HAP-1 (cell line): Measurements from ENCODE around the gene CCL27.

Source experiments
- DNase-seq, 2 experiments: peaks; one replicate each; pipeline ENCODE4 v3.0.0-alpha.2; 2016 to 2020; ENCODE audit warnings: low spot score in 2 of 2
- H3K27me3 ChIP-seq: fragments of 250-450 bp; sonication (Bioruptor Pico); 2 replicates; pipeline ENCODE4 v1.5.1; 2020; ENCODE audit warnings: low read depth, mild to moderate bottlenecking, moderate library complexity
- H3K36me3 ChIP-seq: fragments of 250-450 bp; sonication (Bioruptor Pico); replicated peaks from 2 replicates; pipeline ENCODE4 v1.5.1; 2020; ENCODE audit warnings: mild to moderate bottlenecking
- H3K4me1 ChIP-seq: fragments of 250-450 bp; sonication (Bioruptor Pico); 2 replicates; pipeline ENCODE4 v1.5.1; 2020; ENCODE audit warnings: mild to moderate bottlenecking
- H3K4me3 ChIP-seq: fragments of 250-450 bp; sonication (Bioruptor Pico); 2 replicates; pipeline ENCODE4 v1.5.1; 2020; ENCODE audit warnings: mild to moderate bottlenecking, moderate library complexity
- H3K9me3 ChIP-seq: fragments of 250-450 bp; sonication (Bioruptor Pico); 2 replicates; pipeline ENCODE4 v1.5.1; 2020; ENCODE audit warnings: mild to moderate bottlenecking, moderate library complexity
- in situ Hi-C: fragments of 300-500 bp; cut with MboI; formaldehyde crosslinking; loops from 3 replicates; pipeline ENCODE4 v1.14.3; 2020; ENCODE audit warnings: low sequenced_read_pairs, inconsistent platforms, mixed read lengths

The CCL27 gene

GRCh38 chr9:34669809-34670562 lies 7.5 kb upstream of the CCL27 start:
- Histone ChIP-seq H3K4me1 (peaks cover under 1% of the 10 kb centered on the region), H3K4me3 (no peak overlapping the region), H3K27me3 (no peaks in the 10 kb centered on the region), H3K36me3 (no peaks in the 10 kb centered on the region; the same call in 1 of the 2 replicates), H3K9me3 (no peaks in the 10 kb centered on the region)
- in situ Hi-C loops = no loop called here
- no peak for DNase-seq

- Histone ChIP-seq H3K36me3 (no peaks in the 10 kb centered on the region), H3K4me3 (peak overlapping the region; percentile 81), H3K27me3 (no peaks in the 10 kb centered on the region), H3K9me3 (no peaks in the 10 kb centered on the region), H3K4me1 (peaks cover 7% of the 10 kb centered on the region)
- DNase-seq = peak; percentile 92 to 97
- in situ Hi-C loops = no loop called here
Measured at GRCh38 chr9:34665381-34666250, 3.2 kb upstream of the CCL27 start.

- in situ Hi-C loops = no loop called here
- H3K4me3 ChIP-seq = peak overlapping the region; percentile 31
Measured at GRCh38 chr9:34665067-34665380, 2.6 kb upstream of the CCL27 start.

GRCh38 chr9:34664281-34665066 lies 2.0 kb upstream of the CCL27 start:
- peak; percentile 60 to 90 for DNase-seq
- Histone ChIP-seq H3K27me3 (no peaks in the 10 kb centered on the region), H3K4me1 (peaks cover 7% of the 10 kb centered on the region), H3K4me3 (peak overlapping the region; percentile 31), H3K9me3 (no peaks in the 10 kb centered on the region), H3K36me3 (no peaks in the 10 kb centered on the region)
- in situ Hi-C loops = no loop called here

More at GRCh38 chr9:34665067-34665380, 2.6 kb upstream of the CCL27 start:
- H3K27me3 ChIP-seq = no peaks in the 10 kb centered on the region
- H3K36me3 ChIP-seq = no peaks in the 10 kb centered on the region
- H3K9me3 ChIP-seq = no peaks in the 10 kb centered on the region
- DNase-seq = no peak
- peaks cover 7% of the 10 kb centered on the region for H3K4me1 ChIP-seq

GRCh38 chr9:34663303-34663605 lies 797 bp upstream of the CCL27 start:
- no peaks in the 10 kb centered on the region for H3K27me3 ChIP-seq
- no peaks in the 10 kb centered on the region for H3K36me3 ChIP-seq
- H3K9me3 ChIP-seq = no peaks in the 10 kb centered on the region
- peaks cover 7% of the 10 kb centered on the region for H3K4me1 ChIP-seq
- no peak for DNase-seq
- no peak overlapping the region for H3K4me3 ChIP-seq
- in situ Hi-C loops = no loop called here

GRCh38 chr9:34659592-34660253 lies 2.7 kb downstream of the CCL27 start:
- no peak overlapping the region for H3K4me3 ChIP-seq
- in situ Hi-C loops = no loop called here
- H3K36me3 ChIP-seq = no peaks in the 10 kb centered on the region
- no peaks in the 10 kb centered on the region for H3K27me3 ChIP-seq
- no peak for DNase-seq
- peaks cover 4% of the 10 kb centered on the region for H3K4me1 ChIP-seq
- H3K9me3 ChIP-seq = no peaks in the 10 kb centered on the region

GRCh38 chr9:34658461-34658860 lies 4.0 kb downstream of the CCL27 start:
- H3K9me3 ChIP-seq = no peaks in the 10 kb centered on the region
- in situ Hi-C loops = no loop called here
- DNase-seq = no peak

GRCh38 chr9:34656992-34657391 lies 5.5 kb downstream of the CCL27 start:
- in situ Hi-C loops = no loop called here
- Histone ChIP-seq H3K27me3 (no peaks in the 10 kb centered on the region), H3K4me1 (peaks cover 3% of the 10 kb centered on the region), H3K4me3 (no peak overlapping the region), H3K9me3 (no peaks in the 10 kb centered on the region), H3K36me3 (no peaks in the 10 kb centered on the region)
- no peak for DNase-seq

More at GRCh38 chr9:34658461-34658860, 4.0 kb downstream of the CCL27 start:
- H3K27me3 ChIP-seq = no peaks in the 10 kb centered on the region
- no peaks in the 10 kb centered on the region for H3K36me3 ChIP-seq
- H3K4me1 ChIP-seq = no peaks in the 10 kb centered on the region
- H3K4me3 ChIP-seq = no peak overlapping the region

- Histone ChIP-seq H3K36me3 (no peaks in the 10 kb centered on the region), H3K4me1 (peaks cover 6% of the 10 kb centered on the region), H3K4me3 (no peak overlapping the region), H3K27me3 (no peaks in the 10 kb centered on the region), H3K9me3 (no peaks in the 10 kb centered on the region)
- in situ Hi-C loops = no loop called here
- DNase-seq = no peak
Measured at GRCh38 chr9:34655394-34655793, 7.1 kb downstream of the CCL27 start.

- H3K4me3 ChIP-seq = no peak overlapping the region
- in situ Hi-C loops = no loop called here
- peaks cover 6% of the 10 kb centered on the region for H3K4me1 ChIP-seq
- no peak for DNase-seq
- no peaks in the 10 kb centered on the region for H3K27me3 ChIP-seq
- H3K36me3 ChIP-seq = peaks cover 4% of the 10 kb centered on the region
- H3K9me3 ChIP-seq = no peaks in the 10 kb centered on the region
Measured at GRCh38 chr9:34654323-34655051, 8.0 kb downstream of the CCL27 start.

- H3K4me3 ChIP-seq = no peak overlapping the region
- no peak for DNase-seq
- H3K36me3 ChIP-seq = peaks cover 12% of the 10 kb centered on the region
- peaks cover 6% of the 10 kb centered on the region for H3K4me1 ChIP-seq
- in situ Hi-C loops = no loop called here
- no peaks in the 10 kb centered on the region for H3K27me3 ChIP-seq
- H3K9me3 ChIP-seq = no peaks in the 10 kb centered on the region
Measured at GRCh38 chr9:34653151-34654072, 9.0 kb downstream of the CCL27 start.

- in situ Hi-C loops = no loop called here
- H3K36me3 ChIP-seq = peaks cover 15% of the 10 kb centered on the region
- H3K4me3 ChIP-seq = no peak overlapping the region
- no peaks in the 10 kb centered on the region for H3K27me3 ChIP-seq
- DNase-seq = no peak
- H3K4me1 ChIP-seq = peaks cover 6% of the 10 kb centered on the region
- no peaks in the 10 kb centered on the region for H3K9me3 ChIP-seq
Measured at GRCh38 chr9:34652602-34653000, 9.9 kb downstream of the CCL27 start.
